HTR-8/SVneo (cell line): ENCODE results near the gene SLC18B1.

ENCODE experiments used
- DNase-seq: peaks from one replicate; pipeline ENCODE4 v3.0.0; 2011; ENCODE audit warnings: low spot score, mixed read lengths; ENCODE audit not compliant: insufficient read length
- FAIRE-seq: peaks from 2 replicates; lab custom pipeline; 2011; peaks lifted over from hg19 to GRCh38; lab: Jason Lieb, UNC

The SLC18B1 gene

DNA sequence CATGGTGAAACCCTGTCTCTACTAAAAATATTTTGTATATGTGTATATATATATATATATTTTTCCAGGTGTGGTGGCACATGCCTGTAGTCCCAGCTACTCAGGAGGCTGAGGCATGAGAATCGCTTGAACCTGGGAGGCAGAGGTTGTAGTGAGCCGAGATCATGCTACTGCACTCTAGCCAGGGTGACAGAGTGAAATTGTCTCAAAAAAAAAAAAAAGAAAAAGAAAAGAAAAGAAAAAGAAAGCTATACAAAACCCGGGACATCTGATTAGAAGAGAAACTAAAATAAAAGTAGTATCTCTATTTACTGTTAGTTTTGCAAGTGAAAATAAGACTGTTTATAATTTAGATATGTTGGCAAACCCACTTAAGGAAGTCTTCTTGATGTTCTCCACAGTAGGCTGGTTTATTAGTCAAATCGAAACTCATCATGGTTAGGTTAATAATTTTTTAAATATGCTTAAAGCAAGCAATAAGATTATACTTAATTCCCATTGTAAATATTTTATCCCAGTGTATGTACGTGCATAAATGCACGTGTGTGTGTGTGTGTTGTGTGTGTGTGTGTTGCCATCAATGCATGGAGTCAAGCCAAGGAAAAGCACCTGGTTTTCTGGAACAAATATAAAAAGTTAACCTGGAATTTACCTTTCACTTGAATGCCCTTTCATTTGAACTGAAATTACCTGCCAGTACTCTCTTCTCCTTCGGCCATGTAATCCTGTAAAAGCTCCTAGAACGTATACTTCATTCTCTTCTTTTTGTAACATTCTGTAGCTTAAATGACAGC lies 47.8 kb downstream of the SLC18B1 start:
- FAIRE-seq, result no peak
- DNase-seq, result no peak

DNA sequence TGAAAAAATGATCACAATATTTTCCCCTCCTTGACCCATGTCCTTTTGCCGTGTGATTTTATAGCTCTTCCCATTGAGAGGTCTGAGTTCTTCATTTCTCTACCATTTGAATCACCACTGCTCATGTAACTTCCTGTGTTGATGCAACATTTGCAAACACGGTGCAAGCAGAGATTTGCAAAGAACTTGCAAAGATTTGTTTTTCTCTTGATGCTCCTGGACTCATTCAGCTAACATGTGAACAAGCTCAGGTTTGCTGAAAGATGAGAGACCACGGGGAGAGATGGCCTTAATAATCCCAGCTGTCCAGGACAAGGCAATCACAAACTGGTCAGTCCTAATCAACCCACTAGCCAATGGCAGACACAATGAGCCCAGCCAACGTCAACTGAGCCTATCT lies 49.3 kb downstream of the SLC18B1 start:
- FAIRE-seq, result no peak
- DNase-seq, result no peak

- no peak for FAIRE-seq
- no peak for DNase-seq
These were observed 50.0 kb downstream of the SLC18B1 start for GRCh38 chr6:132748446-132748845.

DNA sequence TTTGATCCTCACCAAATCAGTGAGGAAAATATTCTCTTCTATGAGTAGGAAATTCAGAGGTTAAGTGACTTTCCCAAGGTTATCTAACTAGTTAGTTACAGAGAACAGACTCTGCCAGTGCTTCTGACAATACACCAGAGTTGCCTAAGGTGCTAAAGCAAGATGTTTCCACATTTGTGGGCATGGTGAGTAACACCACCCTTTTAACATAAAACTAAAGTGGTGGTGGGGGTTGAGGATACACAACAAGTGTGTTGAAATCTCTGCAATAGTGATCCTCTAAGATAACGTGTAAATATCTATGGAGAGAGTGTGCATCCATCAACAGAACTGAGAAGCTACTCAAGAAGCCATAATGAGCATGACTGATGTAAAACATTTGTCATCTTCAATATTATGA lies 52.4 kb downstream of the SLC18B1 start:
- FAIRE-seq (no peak), DNase-seq (no peak)

- DNase-seq (no peak), FAIRE-seq (no peak)
These were observed 55.9 kb downstream of the SLC18B1 start for GRCh38 chr6:132742495-132742894.

GRCh38 chr6:132741281-132741680 lies 57.2 kb downstream of the SLC18B1 start:
- FAIRE-seq, result no peak
- DNase-seq, result no peak

DNA sequence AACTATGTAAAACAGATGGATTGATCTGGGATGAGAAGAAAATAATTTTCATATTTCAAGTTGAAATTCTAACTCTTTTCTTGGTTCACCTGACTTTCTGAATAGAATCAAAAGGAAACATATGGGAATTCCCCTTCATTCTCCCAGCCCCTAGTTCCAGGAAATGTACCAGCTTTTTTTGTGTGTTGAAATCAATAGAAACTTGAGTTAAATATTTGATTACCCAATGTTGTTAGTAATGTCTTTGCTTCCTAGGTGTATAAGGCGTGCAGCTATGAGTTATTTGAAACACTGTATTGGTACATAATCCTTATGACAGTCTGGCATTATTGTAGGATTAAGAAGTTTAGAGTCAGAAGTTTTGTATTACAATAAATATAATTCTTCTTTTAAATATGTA lies 62.2 kb downstream of the SLC18B1 start:
- FAIRE-seq (no peak), DNase-seq (no peak)

- FAIRE-seq, result no peak
- peak; percentile 10 for DNase-seq
These were observed 63.7 kb downstream of the SLC18B1 start for GRCh38 chr6:132734694-132735236.

DNA sequence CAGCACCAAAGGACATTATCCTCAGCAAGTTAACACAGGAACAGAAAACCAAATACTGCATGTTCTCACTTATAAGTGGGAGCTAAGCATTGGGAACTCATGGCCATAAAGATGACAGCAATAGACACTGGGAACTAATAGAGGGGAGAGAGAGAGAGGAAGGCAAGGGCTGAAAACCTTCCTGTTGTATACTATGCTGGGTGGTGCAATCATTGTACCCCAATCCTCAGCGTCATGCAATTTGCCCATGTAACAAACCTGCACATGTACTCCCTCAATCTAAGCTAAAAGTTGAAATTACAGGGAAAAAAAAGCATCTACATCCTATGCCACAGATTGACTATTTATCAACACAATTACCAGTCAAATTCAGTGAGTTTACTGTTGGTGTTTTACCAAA lies 64.6 kb downstream of the SLC18B1 start:
- DNase-seq (no peak), FAIRE-seq (no peak)

DNA sequence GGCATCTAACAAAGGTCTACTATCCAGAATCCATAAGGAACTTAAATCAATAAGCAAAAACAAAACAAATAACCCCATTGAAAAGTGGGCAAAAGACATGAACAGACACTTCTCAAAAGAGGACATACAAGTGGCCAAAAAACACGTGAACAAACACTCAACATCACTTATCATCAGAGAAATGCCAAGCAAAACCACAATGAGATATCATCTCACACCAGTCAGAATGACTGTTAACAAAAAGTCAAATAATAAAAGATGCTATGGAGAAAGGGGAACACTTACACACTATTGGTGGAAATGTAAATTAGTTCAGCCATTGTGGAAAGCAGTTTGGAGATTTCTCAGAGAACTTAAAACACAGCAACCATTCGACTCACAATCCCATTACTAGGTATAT lies 65.2 kb downstream of the SLC18B1 start:
- DNase-seq, result no peak
- FAIRE-seq, result no peak

GRCh38 chr6:132731086-132731485 lies 67.4 kb downstream of the SLC18B1 start:
- FAIRE-seq (no peak), DNase-seq (no peak)

DNA sequence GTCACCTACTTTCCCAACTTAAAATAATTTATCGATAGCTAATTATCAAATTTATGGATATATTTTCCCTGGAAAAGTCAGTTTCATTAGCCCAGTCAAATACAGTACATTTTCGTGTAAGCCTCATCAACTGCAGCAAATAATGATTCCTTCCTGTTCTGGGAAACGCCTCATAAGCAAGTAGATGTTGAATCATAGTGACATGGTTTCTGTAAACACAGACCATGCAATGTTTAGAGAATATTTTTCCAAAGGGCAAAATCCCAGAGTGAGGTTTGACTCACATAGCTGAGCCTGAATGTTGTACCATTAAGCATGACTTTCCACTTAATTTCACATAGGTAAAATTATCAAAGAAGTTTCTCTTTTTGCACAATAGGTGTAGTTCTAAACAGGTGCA lies 67.9 kb downstream of the SLC18B1 start:
- FAIRE-seq, result no peak

DNA sequence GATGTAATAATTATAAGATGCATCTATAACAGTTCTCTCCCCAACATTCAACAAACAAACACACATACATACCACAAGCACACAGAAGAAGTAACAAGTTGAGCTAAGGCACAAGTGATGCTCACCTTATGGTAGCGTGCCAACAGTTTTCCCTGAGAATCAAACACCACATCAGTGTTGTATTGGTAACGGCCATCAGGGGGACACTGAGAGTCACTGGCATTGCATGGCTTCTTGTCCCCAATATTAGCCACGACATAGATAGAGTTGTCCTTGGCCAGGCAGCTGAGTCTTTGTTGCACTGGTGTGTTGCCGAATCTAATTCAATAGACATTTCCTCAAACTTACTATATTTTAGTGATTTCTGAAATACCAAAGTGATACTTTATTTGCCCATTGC lies 69.8 kb downstream of the SLC18B1 start:
- no peak for FAIRE-seq
- no peak for DNase-seq

More for the DNA sequence above, 67.9 kb downstream of the SLC18B1 start:
- no peak for DNase-seq

DNA sequence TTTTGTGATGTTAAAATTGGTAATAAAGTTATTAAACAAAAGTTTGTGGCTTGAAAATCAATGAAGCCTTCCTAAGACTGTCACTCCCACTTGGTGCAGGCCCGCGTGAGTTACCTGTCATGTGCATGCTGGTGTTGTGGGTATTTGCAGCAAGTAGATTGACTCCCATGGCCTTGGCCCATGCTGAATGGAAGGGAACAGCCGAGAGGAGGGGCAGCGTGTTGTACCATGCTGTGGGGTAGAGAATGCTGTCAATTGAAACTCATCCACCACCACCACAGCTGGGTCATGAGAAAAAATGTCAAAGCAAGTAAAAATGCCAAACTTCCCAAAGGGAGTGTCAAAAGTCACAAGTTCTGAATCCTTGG lies 71.8 kb downstream of the SLC18B1 start:
- no peak for FAIRE-seq
- DNase-seq, result no peak

DNA sequence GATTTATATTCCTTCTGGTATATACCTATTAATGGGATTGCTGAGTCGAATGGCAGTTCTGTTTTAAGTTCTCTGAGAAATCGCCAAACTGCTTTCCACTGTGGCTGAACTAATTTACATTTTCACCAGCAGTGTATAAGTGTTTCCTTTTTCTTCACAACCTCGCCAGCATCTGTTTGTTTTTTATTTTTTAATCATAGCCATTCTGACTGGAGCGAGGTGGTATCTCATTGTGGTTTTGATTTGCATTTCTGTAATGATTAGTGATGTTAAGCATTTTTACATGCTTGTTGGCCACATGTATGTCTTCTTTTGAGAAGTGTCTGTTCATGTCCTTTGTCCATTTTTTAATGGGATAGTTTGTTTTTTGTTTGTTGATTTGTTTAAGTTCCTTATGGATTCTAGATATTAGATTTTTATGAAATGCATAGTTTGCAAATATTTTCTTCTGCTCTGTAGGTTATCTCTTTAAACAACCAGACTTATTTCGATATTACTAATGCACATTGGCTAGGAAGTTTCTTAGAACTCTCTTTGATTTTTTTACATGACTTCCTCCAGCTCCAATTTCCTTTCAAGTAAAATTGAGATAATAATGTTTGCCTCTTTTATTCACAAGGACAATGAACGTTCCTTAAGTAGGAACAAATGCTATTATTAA lies 72.4 kb downstream of the SLC18B1 start:
- DNase-seq (no peak), FAIRE-seq (no peak)

- DNase-seq, result no peak
- FAIRE-seq, result no peak
These were observed 73.0 kb downstream of the SLC18B1 start for GRCh38 chr6:132725471-132725870.

- no peak for DNase-seq
- FAIRE-seq, result no peak
These were observed 78.5 kb downstream of the SLC18B1 start for GRCh38 chr6:132719736-132720448.
